Ovary (tissue), 9 donors: ENCODE measurements around the gene CTIF. TPM values are rescaled to one million over a fixed set of nuclear protein-coding genes. Genes with fewer than 3 reads are reported as not detected.
A peak's percentile ranks its signal among the peaks of the same experiment; 100 is the strongest.
"Not testable (repeated sequence)": the region's sequence is repeated elsewhere in the genome, so short reads cannot be mapped to it uniquely, and the experiment has no call there.

Experiments used
- DNase-seq, 5 donors: peaks; one replicate each; pipeline ENCODE4 v3.0.0-alpha.2; 2019 to 2020
- H3K27ac ChIP-seq, 2 donors: fragments of 200-600 bp; one replicate each; pipeline versions ENCODE4 v1.5.1 to v1.8.0; 2019 to 2022
- H3K27me3 ChIP-seq: fragments of 200-600 bp; one replicate; pipeline ENCODE4 v1.8.0; 2022
- H3K36me3 ChIP-seq: fragments of 200-600 bp; sonication (generic); one replicate; pipeline ENCODE4 v1.5.1; 2019
- H3K4me1 ChIP-seq: one replicate; pipeline ENCODE4 v1.8.1; 2013; ENCODE audit warnings: mild to moderate bottlenecking, moderate library complexity; ENCODE audit not compliant: insufficient read depth
- H3K4me3 ChIP-seq: fragments of 200-600 bp; sonication (generic); one replicate; pipeline ENCODE4 v1.5.1; 2017
- H3K9me3 ChIP-seq, 2 donors: fragments of 200-600 bp in 1 of 2; sonication (generic) in 1 of 2; one replicate each; pipeline versions ENCODE4 v1.5.1 to v1.8.1; 2013 to 2019; ENCODE audit warnings: mild to moderate bottlenecking in 1 of 2, moderate library complexity in 1 of 2
- EP300 ChIP-seq: sonication (generic); formaldehyde crosslinking; IDR thresholded peaks from one replicate; pipeline ENCODE4 v1.6.1; 2017; ENCODE audit warnings: antibody characterized with exemption
- POLR2A ChIP-seq: fragments of 450-650 bp; IDR thresholded peaks from one replicate; pipeline ENCODE4 v1.6.1; 2017; ENCODE audit warnings: antibody characterized with exemption, mild to moderate bottlenecking, moderate library complexity
- WGBS, 3 donors: extraction: QIAGEN DNeasy Blood & Tissue Kit in 1 of 3; methylation state at CpG; one replicate each; pipeline versions ENCODE4 v1.1.5 to v1.1.7; 2013 to 2017; 5-methylcytosine and 5-hydroxymethylcytosine counted together
- intact Hi-C, 4 donors: fragments of 100-400 bp; cut with DNase I; formaldehyde crosslinking; loops; one replicate each; pipeline versions ENCODE4 v1.11.0 to v1.15.1; 2022 to 2023
- polyA plus RNA-seq, 2 donors: library from polyadenylated mRNA; stranded (reverse); fragments of 200-250 nt in 1 of 2; fragments of 350-450 nt in 1 of 2; fragmentation: Illumina TruSeq in 1 of 2; extraction: RNeasy Lipid Tissue Mini Kit (QIAGEN cat#74804) in 1 of 2; gene quantifications; one replicate each; pipeline ENCODE4 v1.2.3, GENCODE V29; 2013 to 2014
- total RNA-seq, 7 donors: library from RNA; depleted of rRNA in 2 of 7; stranded (reverse); fragments of >200 nt in 2 of 7; fragmentation: NEBNext Ultra II Directional in 3 of 7; extraction: Animal tissue kit (Norgen Biotek cat#: 25700) in 3 of 7; gene quantifications; one replicate each; pipeline versions ENCODE4 v1.1.0 to v1.2.4, GENCODE V29; 2016 to 2023
- TF ChIP-seq, protein P1 (sequence below), 3 donors: fragments of 450-650 bp in 2 of 3; fragments of 200-600 bp in 1 of 3; IDR thresholded peaks; one replicate each; pipeline versions ENCODE4 v1.5.1 to v1.8.0; 2016 to 2022; ENCODE audit warnings: antibody characterized with exemption in 3 of 3, mild to moderate bottlenecking in 1 of 3
- donor health status: DM: no; HTN: no; CAD: no; lungs with moderate emphysema.
- donor health status: DM: no; HTN: no; CAD: no.
- donor health status: Bipolar disorder and iron deficiency.
- donor health status: DM: yes; HTN: yes; CAD: no.
- donor health status: DM: no; HTN: no; CAD: no.
- donor health status: DM: yes; HTN: yes; CAD: no.

The CTIF gene
- total and polyA plus RNA-seq, 9 donors, result 18.5 to 94.1 (median 75.2) TPM

DNA sequence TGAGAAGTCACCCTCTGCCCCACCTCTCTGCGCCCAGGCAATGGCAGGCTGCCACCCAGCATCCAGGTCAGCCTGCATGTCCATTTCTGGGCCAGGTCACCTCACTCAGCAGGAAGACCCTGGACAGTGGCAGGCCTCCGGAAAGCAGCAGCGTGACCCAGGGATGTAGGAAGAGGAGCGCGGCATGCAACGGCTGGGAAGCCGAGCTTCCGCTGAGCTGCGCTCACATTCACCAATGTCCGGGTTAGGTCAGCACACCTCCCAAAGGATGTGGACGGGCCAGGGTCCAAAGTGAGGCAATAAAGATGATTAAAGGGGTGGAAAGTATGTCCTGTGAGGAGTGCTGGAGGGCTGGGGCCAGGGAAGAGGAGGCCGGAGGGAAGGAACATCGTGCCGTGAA, 174.5 kb downstream of the CTIF start:
- 77 to 87% (median 79%) methylated on average over 14 of the region's 14 CpGs for WGBS, 3 donors
- H3K27me3 ChIP-seq, result no peaks in the 10 kb centered on the region
- intact Hi-C loops, result no loop called here
- no peaks in the 10 kb centered on the region for H3K4me1 ChIP-seq
- no peaks in the 10 kb centered on the region for H3K9me3 ChIP-seq
- H3K4me3 ChIP-seq, result no peak overlapping the region
- no peak for TF ChIP-seq EP300
- no peak overlapping the region for H3K27ac ChIP-seq
- DNase-seq, result peak in 2 of 5 donors; percentile 29 to 38
- no peaks in the 10 kb centered on the region for H3K36me3 ChIP-seq

DNA sequence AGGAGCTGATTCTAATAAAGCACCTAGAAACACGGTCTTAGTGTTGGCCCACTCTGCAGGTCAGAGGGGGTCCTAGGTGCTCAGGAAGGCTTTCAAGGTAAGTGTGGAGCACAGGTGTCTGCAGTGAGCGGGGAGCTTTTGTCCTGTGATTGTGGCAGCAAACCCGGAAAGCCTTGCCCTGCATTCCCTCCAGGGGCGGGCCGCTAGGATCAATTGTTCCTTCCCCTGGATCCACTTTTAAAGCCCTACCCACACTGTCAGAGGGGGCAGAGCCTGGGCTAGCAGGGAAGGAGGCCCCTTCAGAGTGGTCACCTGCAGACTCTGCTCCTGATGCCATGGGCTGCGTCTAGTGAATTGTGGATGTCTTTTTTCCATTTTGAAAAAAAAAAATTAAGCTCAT, 176.0 kb downstream of the CTIF start:
- 90 to 96% (median 91%) methylated on average over 6 of the region's 6 CpGs for WGBS, 3 donors
- H3K27me3 ChIP-seq, result no peaks in the 10 kb centered on the region
- H3K4me1 ChIP-seq, result no peaks in the 10 kb centered on the region
- no peak for TF ChIP-seq POLR2A
- TF ChIP-seq, protein P1, sequence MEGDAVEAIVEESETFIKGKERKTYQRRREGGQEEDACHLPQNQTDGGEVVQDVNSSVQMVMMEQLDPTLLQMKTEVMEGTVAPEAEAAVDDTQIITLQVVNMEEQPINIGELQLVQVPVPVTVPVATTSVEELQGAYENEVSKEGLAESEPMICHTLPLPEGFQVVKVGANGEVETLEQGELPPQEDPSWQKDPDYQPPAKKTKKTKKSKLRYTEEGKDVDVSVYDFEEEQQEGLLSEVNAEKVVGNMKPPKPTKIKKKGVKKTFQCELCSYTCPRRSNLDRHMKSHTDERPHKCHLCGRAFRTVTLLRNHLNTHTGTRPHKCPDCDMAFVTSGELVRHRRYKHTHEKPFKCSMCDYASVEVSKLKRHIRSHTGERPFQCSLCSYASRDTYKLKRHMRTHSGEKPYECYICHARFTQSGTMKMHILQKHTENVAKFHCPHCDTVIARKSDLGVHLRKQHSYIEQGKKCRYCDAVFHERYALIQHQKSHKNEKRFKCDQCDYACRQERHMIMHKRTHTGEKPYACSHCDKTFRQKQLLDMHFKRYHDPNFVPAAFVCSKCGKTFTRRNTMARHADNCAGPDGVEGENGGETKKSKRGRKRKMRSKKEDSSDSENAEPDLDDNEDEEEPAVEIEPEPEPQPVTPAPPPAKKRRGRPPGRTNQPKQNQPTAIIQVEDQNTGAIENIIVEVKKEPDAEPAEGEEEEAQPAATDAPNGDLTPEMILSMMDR (IDR thresholded peaks at IDR 0.05), result no peak
- no peak for TF ChIP-seq EP300
- H3K27ac ChIP-seq, result no peak overlapping the region
- no peaks in the 10 kb centered on the region for H3K9me3 ChIP-seq
- DNase-seq, result no peak
- intact Hi-C loops, result no loop called here
- H3K36me3 ChIP-seq, result no peaks in the 10 kb centered on the region
- H3K4me3 ChIP-seq, result no peak overlapping the region

DNA sequence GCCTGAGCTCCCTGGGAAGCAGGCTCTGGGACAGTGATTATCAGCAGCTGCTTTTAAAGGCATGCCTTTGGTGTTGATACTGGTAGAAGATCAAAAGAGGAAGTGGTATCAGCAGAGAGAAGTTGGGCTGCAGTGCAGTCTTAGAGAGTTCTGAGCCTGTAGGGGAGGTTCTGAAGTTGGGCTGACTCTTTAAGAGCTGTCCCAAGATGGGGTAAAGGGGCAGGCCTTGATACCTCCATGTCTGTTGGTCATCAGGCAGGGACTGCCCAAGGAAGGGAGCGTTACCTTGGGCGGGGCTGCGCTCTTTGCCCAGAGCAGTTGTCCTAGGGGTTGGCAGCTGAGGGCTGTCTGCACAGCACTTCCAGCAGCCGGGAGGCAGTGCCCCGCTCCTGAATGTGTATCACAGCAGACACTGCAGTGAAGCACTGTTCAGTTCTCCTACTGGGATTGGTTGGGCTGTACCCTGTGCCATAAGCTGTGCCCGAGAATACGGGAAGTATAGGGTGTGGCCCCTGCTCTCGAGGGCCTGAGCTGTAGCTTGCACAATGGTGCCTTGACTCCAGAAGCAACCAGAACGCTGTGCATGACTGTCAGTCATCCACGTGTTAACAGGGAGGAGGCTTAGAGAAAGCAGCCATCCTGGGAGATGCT, 177.0 kb downstream of the CTIF start:
- intact Hi-C loops, result no loop called here
- no peak for DNase-seq
- WGBS, 3 donors, result 92 to 96% (median 93%) methylated on average over 9 to 10 of the region's 10 CpGs
- no peak overlapping the region for H3K27ac ChIP-seq
- TF ChIP-seq, protein P1 (IDR thresholded peaks at IDR 0.05), result no peak
- no peak for TF ChIP-seq POLR2A
- no peak for TF ChIP-seq EP300
- peaks cover 3% of the 10 kb centered on the region for H3K4me1 ChIP-seq
- no peaks in the 10 kb centered on the region for H3K9me3 ChIP-seq
- no peaks in the 10 kb centered on the region for H3K27me3 ChIP-seq
- no peak overlapping the region for H3K4me3 ChIP-seq
- no peaks in the 10 kb centered on the region for H3K36me3 ChIP-seq

DNA sequence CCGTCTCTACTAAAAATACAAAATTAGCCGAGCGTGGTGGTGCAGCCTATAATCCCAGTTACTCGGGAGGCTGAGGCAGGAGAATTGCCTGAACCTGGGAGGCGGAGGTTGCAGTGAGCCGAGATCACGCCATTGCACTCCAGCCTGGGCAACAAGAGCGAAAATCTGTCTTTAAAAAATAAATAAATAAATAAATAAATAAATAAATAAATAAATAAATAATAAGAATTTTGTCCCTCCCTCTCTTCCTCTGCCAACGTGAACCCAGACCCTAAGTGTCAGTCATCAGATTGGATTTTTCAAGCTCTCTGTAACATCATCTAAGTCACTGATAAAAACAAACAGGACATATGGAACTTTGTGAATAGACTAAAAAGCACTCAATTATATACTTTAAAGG, 178.4 kb downstream of the CTIF start:
- H3K27me3 ChIP-seq, DNase-seq, intact Hi-C loops, H3K9me3 ChIP-seq, H3K4me1 ChIP-seq, H3K36me3 ChIP-seq, H3K27ac ChIP-seq, H3K4me3 ChIP-seq: not testable (repeated sequence)
- 96 to 97% (median 96%) methylated on average over 9 of the region's 9 CpGs for WGBS, 3 donors

DNA sequence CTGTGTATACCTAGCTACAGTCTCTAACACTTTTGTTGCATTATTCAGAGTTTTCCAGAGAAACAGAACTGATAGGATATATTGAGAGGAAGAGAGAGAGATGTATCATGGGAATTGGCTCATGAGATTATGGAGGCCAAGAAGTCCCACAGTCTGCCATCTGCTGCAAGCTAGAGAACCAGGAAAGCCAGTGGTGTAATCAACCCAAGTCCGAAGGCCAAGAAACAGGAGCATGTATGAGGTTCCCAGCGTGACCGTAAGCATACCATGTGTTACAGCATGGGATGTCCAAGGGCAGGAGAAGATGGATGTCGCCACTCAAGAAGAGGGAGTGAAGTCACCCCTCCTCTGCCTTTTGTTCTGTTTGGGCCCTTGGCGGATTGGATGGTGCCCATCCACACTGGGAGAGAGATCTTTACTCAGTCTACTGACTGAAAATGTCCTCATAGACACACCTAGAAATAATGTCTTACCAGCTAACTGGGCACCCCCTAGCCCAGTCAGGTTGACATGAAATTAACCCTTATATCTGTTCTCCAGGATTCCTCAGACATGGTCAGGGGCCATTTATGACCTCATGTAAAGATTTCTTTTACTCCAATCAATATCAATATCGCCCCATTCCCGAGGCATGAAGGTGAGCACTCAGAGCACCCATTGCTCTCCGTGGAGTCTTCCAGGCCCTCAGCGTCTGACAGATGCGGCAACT, 179.6 kb downstream of the CTIF start:
- Histone ChIP-seq H3K27me3 (no peaks in the 10 kb centered on the region), H3K9me3 (no peaks in the 10 kb centered on the region), H3K4me1 (peaks cover 3% of the 10 kb centered on the region), H3K27ac (no peak overlapping the region), H3K36me3 (no peaks in the 10 kb centered on the region), H3K4me3 (no peak overlapping the region)
- DNase-seq, result no peak
- TF ChIP-seq, protein P1 (IDR thresholded peaks at IDR 0.05), result no peak
- TF ChIP-seq EP300 (no peak), POLR2A (no peak)
- intact Hi-C loops, result no loop called here
- 96 to 97% (median 97%) methylated on average over 10 of the region's 10 CpGs for WGBS, 3 donors
